HepG2 (cell line): ENCODE measurements around the gene MTFR1L. TPM values are rescaled to one million over a fixed set of nuclear protein-coding genes. Genes with fewer than 3 reads are reported as not detected.
A peak's percentile ranks its signal among the peaks of the same experiment; 100 is the strongest.

Experiments
- BHLHE40 ChIP-seq: IDR thresholded peaks from 2 replicates; pipeline ENCODE4 v1.6.1; 2011; ENCODE audit warnings: low read length, improper control_type of control experiment
- CAMTA2 ChIP-seq: sonication (generic); formaldehyde crosslinking; IDR thresholded peaks from 2 replicates; pipeline ENCODE4 v1.4.0; 2020; ENCODE audit warnings: mild to moderate bottlenecking, missing genetic modification reagents, borderline replicate concordance
- CREB1 ChIP-seq, 2 experiments: fragments of 450-650 bp in 1 of 2; IDR thresholded peaks; 2 replicates each; pipeline ENCODE4 v1.6.1; 2016 to 2017; ENCODE audit warnings: control low read depth in 1 of 2, mild to moderate bottlenecking in 1 of 2, missing compliant biosample characterization in 1 of 2, missing genetic modification characterization in 1 of 2
- ETV5 ChIP-seq: IDR thresholded peaks from 2 replicates; pipeline ENCODE4 v1.6.1; 2018; ENCODE audit warnings: missing biosample characterization, missing genetic modification reagents, inconsistent platforms, borderline replicate concordance
- GATAD2A ChIP-seq: IDR thresholded peaks from 2 replicates; pipeline ENCODE4 v1.6.1; 2016
- KDM4B ChIP-seq: sonication (generic); formaldehyde crosslinking; IDR thresholded peaks from 2 replicates; pipeline ENCODE4 v1.4.0; 2020; ENCODE audit warnings: missing genetic modification reagents
- MAF1 ChIP-seq: sonication (generic); formaldehyde crosslinking; IDR thresholded peaks from 2 replicates; pipeline ENCODE4 v1.5.0; 2020; ENCODE audit warnings: missing genetic modification reagents, borderline replicate concordance
- NR2F2 ChIP-seq: IDR thresholded peaks from 2 replicates; pipeline ENCODE4 v1.6.1; 2012; ENCODE audit warnings: low read depth, inconsistent platforms, borderline replicate concordance
- RBFOX2 ChIP-seq: fragments of 200-400 bp; formaldehyde crosslinking; IDR thresholded peaks from 2 replicates; pipeline ENCODE4 v1.6.1; 2017; ENCODE audit warnings: low read depth, mild to moderate bottlenecking, low read length
- YEATS2 ChIP-seq: sonication (generic); formaldehyde crosslinking; IDR thresholded peaks from 2 replicates; pipeline ENCODE4 v1.4.0; 2020; ENCODE audit warnings: missing genetic modification reagents, borderline replicate concordance
- ZBTB2 ChIP-seq: sonication (generic); formaldehyde crosslinking; IDR thresholded peaks from 2 replicates; pipeline ENCODE4 v1.8.0; 2022; ENCODE audit warnings: low read depth, missing genetic modification reagents
- ZBTB4 ChIP-seq: sonication (generic); formaldehyde crosslinking; IDR thresholded peaks from 2 replicates; pipeline ENCODE4 v1.4.0; 2020; ENCODE audit warnings: missing genetic modification reagents, mild to moderate bottlenecking, borderline replicate concordance
- ZBTB7B ChIP-seq: sonication (generic); formaldehyde crosslinking; IDR thresholded peaks from 2 replicates; pipeline ENCODE4 v1.4.0; 2020; ENCODE audit warnings: missing genetic modification reagents
- ZNF251 ChIP-seq: sonication (generic); formaldehyde crosslinking; IDR thresholded peaks from 2 replicates; pipeline ENCODE4 v1.9.0; 2021; ENCODE audit warnings: mild to moderate bottlenecking, missing genetic modification reagents
- ZNF570 ChIP-seq: sonication (generic); formaldehyde crosslinking; IDR thresholded peaks from 2 replicates; pipeline ENCODE4 v1.4.0; 2020; ENCODE audit warnings: mild to moderate bottlenecking, missing genetic modification reagents, borderline replicate concordance
- ZNF598 ChIP-seq: sonication (generic); formaldehyde crosslinking; IDR thresholded peaks from 2 replicates; pipeline ENCODE4 v1.5.1; 2020; ENCODE audit warnings: mild to moderate bottlenecking, missing genetic modification reagents, borderline replicate concordance
- ZNF678 ChIP-seq: sonication (generic); formaldehyde crosslinking; IDR thresholded peaks from 2 replicates; pipeline ENCODE4 v1.4.0; 2020; ENCODE audit warnings: mild to moderate bottlenecking, missing genetic modification reagents
- ZNF788 ChIP-seq: sonication (generic); formaldehyde crosslinking; IDR thresholded peaks from 2 replicates; pipeline ENCODE4 v1.5.0; 2020; ENCODE audit warnings: mild to moderate bottlenecking, missing genetic modification reagents, borderline replicate concordance
- polyA plus RNA-seq, 8 experiments: library from polyadenylated mRNA; depleted of rRNA in 3 of 8; stranded (reverse) in 7 of 8; unstranded in 1 of 8; fragments of >200 nt; fragmentation: Illumina TruSeq in 4 of 8; extraction: Trizol in 4 of 8; gene quantifications; 2 replicates each; pipeline versions ENCODE4 v1.2.1 to v1.2.3, GENCODE V29; 2011 to 2016; ENCODE audit warnings: low read depth in 4 of 8, missing spikeins in 1 of 8, mixed read lengths in 1 of 8; ENCODE audit not compliant: insufficient read depth in 1 of 8
- total RNA-seq, 5 experiments: library from RNA; depleted of rRNA; stranded (reverse); fragments of >200 nt; fragmentation: Illumina TruSeq; extraction: Trizol; gene quantifications; 2 replicates each; pipeline ENCODE4 v1.2.3, GENCODE V29; 2016; ENCODE audit warnings: low read depth in 1 of 5
- TF ChIP-seq, protein P1 (sequence below): sonication (generic); formaldehyde crosslinking; IDR thresholded peaks from 2 replicates; pipeline ENCODE4 v1.5.1; 2020; ENCODE audit warnings: missing genetic modification reagents, mild to moderate bottlenecking, borderline replicate concordance
- TF ChIP-seq, protein P2 (sequence below): sonication (generic); formaldehyde crosslinking; conservative IDR thresholded peaks from 2 replicates; pipeline ENCODE4 v1.8.1; 2023; ENCODE audit warnings: missing genetic modification reagents
- TF ChIP-seq, protein P3 (sequence below): IDR thresholded peaks from 2 replicates; pipeline ENCODE4 v1.6.1; 2016; ENCODE audit warnings: missing compliant biosample characterization, missing genetic modification reagents, borderline replicate concordance

MTFR1L gene
- total and polyA plus RNA-seq, 2 of the 13 experiments (the other 11 are each of a cell fraction or from before 2014, with no cell fraction given), result 38.0 to 55.7 TPM

DNA sequence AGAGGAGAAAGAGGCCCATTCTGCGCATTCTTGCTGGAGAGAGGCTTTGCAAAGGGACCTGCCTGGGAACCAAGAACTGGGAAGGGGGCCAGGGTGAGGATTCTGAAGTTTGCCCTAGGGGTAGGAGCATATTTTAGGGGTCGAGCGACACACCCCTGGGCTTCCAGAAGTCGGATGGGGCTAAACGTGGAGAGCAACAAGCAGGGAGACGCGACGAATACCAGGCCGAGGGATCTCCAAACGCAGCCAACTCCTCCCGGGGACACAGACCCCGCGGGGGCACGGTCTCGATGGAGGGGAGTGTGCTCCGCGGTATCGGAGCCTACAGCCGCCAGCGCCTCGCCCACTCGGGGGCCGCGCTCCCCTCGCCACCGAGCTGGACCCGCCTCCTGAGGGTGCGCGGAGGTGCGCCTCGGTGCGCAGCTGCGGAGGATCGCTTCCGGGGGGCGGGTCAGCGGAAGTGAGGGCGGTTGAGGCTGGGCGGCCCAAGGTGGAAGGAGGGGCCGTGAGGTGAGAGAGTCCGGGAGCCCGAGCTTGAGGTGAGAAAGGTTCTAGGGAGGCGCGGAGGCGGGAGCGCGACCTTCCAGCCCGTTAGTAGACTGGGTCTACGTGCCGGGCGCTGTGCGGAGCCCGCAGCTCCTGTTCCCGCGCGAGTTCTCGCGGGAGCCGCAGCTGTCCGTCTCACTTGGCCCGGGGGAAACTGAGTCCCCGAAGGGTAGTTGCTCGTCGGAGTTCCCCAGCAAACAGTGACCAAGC, at the start of gene MTFR1L (continued):
- TF ChIP-seq, protein P1, sequence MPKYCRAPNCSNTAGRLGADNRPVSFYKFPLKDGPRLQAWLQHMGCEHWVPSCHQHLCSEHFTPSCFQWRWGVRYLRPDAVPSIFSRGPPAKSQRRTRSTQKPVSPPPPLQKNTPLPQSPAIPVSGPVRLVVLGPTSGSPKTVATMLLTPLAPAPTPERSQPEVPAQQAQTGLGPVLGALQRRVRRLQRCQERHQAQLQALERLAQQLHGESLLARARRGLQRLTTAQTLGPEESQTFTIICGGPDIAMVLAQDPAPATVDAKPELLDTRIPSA, result 0 out of 2 replicates have a peak, but pooled peaks have one; percentile 39
- TF ChIP-seq ZNF570 (peak; percentile 24; the same call in 1 of the 2 replicates), ZBTB2 (CRISPR knock-in tag) (peak; percentile 86), BHLHE40 (no peak), ZBTB7B (CRISPR knock-in tag) (peak; percentile 67), ZNF788 (CRISPR knock-in tag) (peak; percentile 85), ZNF678 (CRISPR knock-in tag) (no peak), CREB1 (IDR thresholded peaks at IDR 0.05) (no peak), CREB1 (CRISPR knock-in tag; IDR thresholded peaks at IDR 0.05) (no peak; the same call in 1 of the 2 replicates), MAF1 (CRISPR knock-in tag) (no peak; the same call in 1 of the 2 replicates), RBFOX2 (peak; percentile 93), ZNF598 (peak; percentile 54; the same call in 1 of the 2 replicates), ETV5 (peak; percentile 92), YEATS2 (CRISPR knock-in tag) (peak; percentile 87), CAMTA2 (CRISPR knock-in tag) (peak; percentile 84; the same call in 1 of the 2 replicates), KDM4B (CRISPR knock-in tag) (no peak), NR2F2 (no peak), ZNF251 (CRISPR knock-in tag) (no peak), ZBTB4 (CRISPR knock-in tag) (0 out of 2 replicates have a peak, but pooled peaks have one; percentile 32), GATAD2A (CRISPR knock-in tag) (peak; percentile 52)
- TF ChIP-seq, protein P2, sequence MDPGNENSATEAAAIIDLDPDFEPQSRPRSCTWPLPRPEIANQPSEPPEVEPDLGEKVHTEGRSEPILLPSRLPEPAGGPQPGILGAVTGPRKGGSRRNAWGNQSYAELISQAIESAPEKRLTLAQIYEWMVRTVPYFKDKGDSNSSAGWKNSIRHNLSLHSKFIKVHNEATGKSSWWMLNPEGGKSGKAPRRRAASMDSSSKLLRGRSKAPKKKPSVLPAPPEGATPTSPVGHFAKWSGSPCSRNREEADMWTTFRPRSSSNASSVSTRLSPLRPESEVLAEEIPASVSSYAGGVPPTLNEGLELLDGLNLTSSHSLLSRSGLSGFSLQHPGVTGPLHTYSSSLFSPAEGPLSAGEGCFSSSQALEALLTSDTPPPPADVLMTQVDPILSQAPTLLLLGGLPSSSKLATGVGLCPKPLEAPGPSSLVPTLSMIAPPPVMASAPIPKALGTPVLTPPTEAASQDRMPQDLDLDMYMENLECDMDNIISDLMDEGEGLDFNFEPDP (CRISPR knock-in tag), result no peak
- TF ChIP-seq, protein P3, sequence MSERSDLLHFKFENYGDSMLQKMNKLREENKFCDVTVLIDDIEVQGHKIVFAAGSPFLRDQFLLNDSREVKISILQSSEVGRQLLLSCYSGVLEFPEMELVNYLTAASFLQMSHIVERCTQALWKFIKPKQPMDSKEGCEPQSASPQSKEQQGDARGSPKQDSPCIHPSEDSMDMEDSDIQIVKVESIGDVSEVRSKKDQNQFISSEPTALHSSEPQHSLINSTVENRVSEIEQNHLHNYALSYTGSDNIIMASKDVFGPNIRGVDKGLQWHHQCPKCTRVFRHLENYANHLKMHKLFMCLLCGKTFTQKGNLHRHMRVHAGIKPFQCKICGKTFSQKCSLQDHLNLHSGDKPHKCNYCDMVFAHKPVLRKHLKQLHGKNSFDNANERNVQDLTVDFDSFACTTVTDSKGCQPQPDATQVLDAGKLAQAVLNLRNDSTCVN (CRISPR knock-in tag), result no peak
